IMR-90 (cell line): ENCODE measurements around the gene NUP50. TPM values are rescaled to one million over a fixed set of nuclear protein-coding genes. Genes with fewer than 3 reads are reported as not detected.

ENCODE experiments used
- ATAC-seq: fragments of 200-7000 bp; cut with Tn5 transposase; 2 replicates; pipeline ENCODE4 v1.9.1; 2020; ENCODE audit warnings: low read depth, mild to moderate bottlenecking, moderate library complexity
- BruUV-seq: library from RNA; stranded (reverse); fragments of 400-500 nt; replicated peaks from 2 replicates; lab custom pipeline; 2021; lab: Mats Ljungman, UMichigan
- CTCF ChIA-PET: fragments of 300-600 bp; formaldehyde crosslinking; extraction: SDS; loops from one replicate; lab custom pipeline; 2021; ENCODE audit warnings: antibody characterized with exemption; lab: Yijun Ruan, JAX
- POLR2A ChIA-PET: fragments of 300-600 bp; sonication (Branson Sonifier 250); formaldehyde crosslinking; loops from one replicate; lab custom pipeline; 2022; ENCODE audit warnings: antibody characterized with exemption; ENCODE audit not compliant: unreplicated experiment; lab: Charles Lee
- DNase-seq: peaks from one replicate; pipeline ENCODE4 v3.0.0; 2013
- H2AFZ ChIP-seq: replicated peaks from 2 replicates; pipeline ENCODE3; 2013; ENCODE audit warnings: low read length, mild to moderate bottlenecking; ENCODE audit not compliant: poor library complexity
- H2AK5ac ChIP-seq: 2 replicates; pipeline ENCODE4 v1.6.1; 2013; ENCODE audit warnings: low read depth, low read length, inconsistent platforms
- H2AK9ac ChIP-seq: replicated peaks from 2 replicates; pipeline ENCODE3; 2013; ENCODE audit warnings: mild to moderate bottlenecking, low read depth, low read length, moderate library complexity; ENCODE audit not compliant: poor library complexity
- H2BK120ac ChIP-seq: 2 replicates; pipeline ENCODE4 v1.6.1; 2013; ENCODE audit warnings: low read depth, low read length, inconsistent platforms
- H2BK15ac ChIP-seq: 3 replicates; pipeline ENCODE4 v1.6.1; 2013; ENCODE audit warnings: low read depth, low read length, inconsistent platforms
- H2BK20ac ChIP-seq: 2 replicates; pipeline ENCODE4 v1.6.1; 2013; ENCODE audit warnings: low read depth, mild to moderate bottlenecking, inconsistent platforms, low read length, moderate library complexity
- H2BK5ac ChIP-seq: 2 replicates; pipeline ENCODE4 v1.6.1; 2013; ENCODE audit warnings: mild to moderate bottlenecking, low read depth, low read length, inconsistent platforms; ENCODE audit not compliant: poor library complexity, severe bottlenecking
- H3K14ac ChIP-seq: replicated peaks from 2 replicates; pipeline ENCODE4 v1.6.1; 2013; ENCODE audit warnings: low read depth, low read length, inconsistent platforms
- H3K18ac ChIP-seq: 2 replicates; pipeline ENCODE4 v1.6.1; 2013; ENCODE audit warnings: low read depth, low read length, control low read depth
- H3K23ac ChIP-seq: 2 replicates; pipeline ENCODE4 v1.6.1; 2013; ENCODE audit warnings: low read depth, low read length, inconsistent platforms
- H3K27ac ChIP-seq: 2 replicates; pipeline ENCODE4 v1.5.1; 2013; ENCODE audit warnings: mild to moderate bottlenecking, control low read depth, low read length; ENCODE audit not compliant: insufficient read depth
- H3K27me3 ChIP-seq: 2 replicates; pipeline ENCODE4 v1.6.1; 2013; ENCODE audit warnings: low read length; ENCODE audit not compliant: control insufficient read depth, insufficient read depth
- H3K36me3 ChIP-seq: 2 replicates; pipeline ENCODE4 v1.6.1; 2013; ENCODE audit warnings: low read length, mixed read lengths; ENCODE audit not compliant: control insufficient read depth, insufficient read depth
- H3K4ac ChIP-seq: 2 replicates; pipeline ENCODE4 v1.6.1; 2013; ENCODE audit warnings: low read depth, low read length, inconsistent platforms
- H3K4me1 ChIP-seq: 2 replicates; pipeline ENCODE4 v1.6.1; 2013; ENCODE audit warnings: low read length, mixed read lengths; ENCODE audit not compliant: control insufficient read depth, insufficient read depth
- H3K4me2 ChIP-seq: 2 replicates; pipeline ENCODE4 v1.6.1; 2013; ENCODE audit warnings: low read depth, mild to moderate bottlenecking, control low read depth, low read length, moderate library complexity
- H3K4me3 ChIP-seq: 2 replicates; pipeline ENCODE4 v1.5.1; 2013; ENCODE audit warnings: low read depth, mild to moderate bottlenecking, control low read depth, low read length, moderate library complexity; ENCODE audit not compliant: insufficient read depth
- H3K56ac ChIP-seq: 2 replicates; pipeline ENCODE4 v1.6.1; 2013; ENCODE audit warnings: low read length, inconsistent platforms; ENCODE audit not compliant: insufficient read depth; ENCODE audit errors: extremely low read depth
- H3K79me1 ChIP-seq, 2 experiments: 2 replicates each; pipeline ENCODE4 v1.6.1; 2013; ENCODE audit warnings: low read length in 2 of 2, inconsistent platforms in 1 of 2, low read depth in 1 of 2
- H3K9ac ChIP-seq: 2 replicates; pipeline ENCODE4 v1.6.1; 2013; ENCODE audit warnings: low read depth, low read length, control low read depth
- H3K9me1 ChIP-seq: 2 replicates; pipeline ENCODE4 v1.6.1; 2013; ENCODE audit warnings: low read length, inconsistent platforms; ENCODE audit not compliant: insufficient read depth
- H3K9me3 ChIP-seq: 2 replicates; pipeline ENCODE4 v1.6.1; 2013; ENCODE audit warnings: low read length; ENCODE audit not compliant: control insufficient read depth, insufficient read depth
- H4K20me1 ChIP-seq: 2 replicates; pipeline ENCODE4 v1.6.1; 2013; ENCODE audit warnings: low read length, inconsistent platforms; ENCODE audit not compliant: insufficient read depth
- H4K5ac ChIP-seq: 2 replicates; pipeline ENCODE4 v1.6.1; 2013; ENCODE audit warnings: mild to moderate bottlenecking, low read depth, low read length, control low read depth
- H4K8ac ChIP-seq, 2 experiments: 2 replicates each; pipeline ENCODE4 v1.6.1; 2013; ENCODE audit warnings: low read depth in 2 of 2, low read length in 2 of 2, control low read depth in 1 of 2, inconsistent platforms in 1 of 2
- H4K91ac ChIP-seq: 2 replicates; pipeline ENCODE4 v1.6.1; 2013; ENCODE audit warnings: low read depth, low read length, inconsistent platforms; ENCODE audit not compliant: insufficient read depth
- CHD1 ChIP-seq: IDR thresholded peaks from 2 replicates; pipeline ENCODE4 v1.6.1; 2012; ENCODE audit warnings: low read depth, low read length, improper control_type of control experiment
- CTCF ChIP-seq: conservative IDR thresholded peaks from 2 replicates; pipeline ENCODE4 v1.5.1; 2012; ENCODE audit warnings: mild to moderate bottlenecking, low read depth, low read length, improper control_type of control experiment
- FOS ChIP-seq: fragments of 150-350 bp; IDR thresholded peaks from 2 replicates; pipeline ENCODE4 v1.6.1; 2016; ENCODE audit warnings: low read depth, low read length
- MXI1 ChIP-seq: IDR thresholded peaks from 2 replicates; pipeline ENCODE4 v1.6.1; 2012; ENCODE audit warnings: low read depth, mild to moderate bottlenecking, low read length, moderate library complexity, borderline replicate concordance
- NFE2L2 ChIP-seq: fragments of 150-350 bp; IDR thresholded peaks from 2 replicates; pipeline ENCODE4 v1.6.1; 2016; ENCODE audit warnings: low read depth, mild to moderate bottlenecking, low read length
- POLR2A ChIP-seq: IDR thresholded peaks from 2 replicates; pipeline ENCODE4 v1.6.1; 2012; ENCODE audit warnings: mild to moderate bottlenecking, low read depth, low read length
- WGBS, 2 experiments: methylation state at CpG; one replicate each; pipeline versions ENCODE4 v1.1.5 to v1.1.7; 2013; ENCODE audit warnings: missing lambda C conversion rate in 2 of 2; ENCODE audit not compliant: insufficient read length in 1 of 2; ENCODE audit errors: extremely low coverage in 2 of 2; 5-methylcytosine and 5-hydroxymethylcytosine counted together
- dilution Hi-C: fragments of 300-500 bp; cut with HindIII; formaldehyde crosslinking; loops from one replicate; pipeline ENCODE4 v1.14.3; 2018; ENCODE audit warnings: low sequenced_read_pairs; ENCODE audit not compliant: unreplicated experiment
- in situ Hi-C: fragments of 300-500 bp; cut with MboI; formaldehyde crosslinking; loops from 3 replicates; pipeline ENCODE4 v1.14.3; 2019; ENCODE audit warnings: low sequenced_read_pairs, inconsistent platforms, mixed read lengths
- intact Hi-C: fragments of 100-400 bp; cut with micrococcal nuclease; formaldehyde crosslinking; loops from 2 replicates; pipeline ENCODE4 v1.10.0; 2022
- polyA plus RNA-seq, 3 experiments: library from polyadenylated mRNA; depleted of rRNA; stranded (reverse); fragments of >200 nt; gene quantifications; 2 replicates each; pipeline ENCODE4 v1.2.3, GENCODE V29; 2012; ENCODE audit warnings: low replicate concordance in 1 of 3
- total RNA-seq: library from RNA; depleted of rRNA; stranded (reverse); fragments of >200 nt; gene quantifications from 2 replicates; pipeline ENCODE4 v1.2.3, GENCODE V29; 2012

The NUP50 gene
- total and polyA plus RNA-seq, 2 of the 4 experiments (the other 2 are of a cell fraction) = 12.8 to 65.4 TPM

GRCh38 chr22:45207981-45208664 lies 44.4 kb downstream of the NUP50 start:
- peaks cover 38% of the 10 kb centered on the region for H3K4me1 ChIP-seq

More at GRCh38 chr22:45207981-45208664, 44.4 kb downstream of the NUP50 start:
- Histone ChIP-seq H2AK9ac (peak overlapping the region; percentile 47), H3K27me3 (no peaks in the 10 kb centered on the region), H3K4ac (peak overlapping the region; percentile 65), H2BK120ac (peak overlapping the region; percentile 41), H2BK15ac (peak overlapping the region; percentile 22; the same call in 2 of the 3 replicates), H3K79me1 (peaks cover 14 to 50% of the 10 kb centered on the region in 2 experiments; a peak in 3 of 4 replicates), H2AFZ (peak overlapping the region; percentile 26), H2BK20ac (peak overlapping the region; percentile 41; the same call in 1 of the 2 replicates), H3K18ac (peak overlapping the region; percentile 22; the same call in 1 of the 2 replicates), H3K23ac (peak overlapping the region; percentile 21; the same call in 1 of the 2 replicates), H3K9ac (no peak overlapping the region), H3K36me3 (peaks cover 22% of the 10 kb centered on the region), H3K4me2 (no peak overlapping the region), H3K4me3 (no peak overlapping the region), H4K20me1 (peaks cover 26% of the 10 kb centered on the region), H2BK5ac (peak overlapping the region; percentile 12), H3K9me3 (no peaks in the 10 kb centered on the region), H3K9me1 (peaks cover 30% of the 10 kb centered on the region), H4K91ac (peak overlapping the region; percentile 59), H4K8ac (peak overlapping the region in 1 of 2 experiments; percentile 6; a peak in 1 of 4 replicates), H4K5ac (no peak overlapping the region), H3K56ac (no peak overlapping the region), H2AK5ac (peak overlapping the region; percentile 88), H3K14ac (peak overlapping the region; percentile 41), H3K27ac (no peak overlapping the region)
- dilution Hi-C loops = no loop called here
- in situ Hi-C loops = no loop called here
- no peak for ATAC-seq
- TF ChIP-seq MXI1 (peak; percentile 20; the same call in 1 of the 2 replicates), FOS (peak; percentile 66; the same call in 1 of the 2 replicates), NFE2L2 (peak; percentile 60), CTCF (no peak), POLR2A (peak; percentile 25; the same call in 1 of the 2 replicates), CHD1 (no peak)
- BruUV-seq = no TSS peak
- WGBS, 2 experiments = 100% methylated on average over 7 of the region's 24 CpGs; no CpG with 5 or more reads in 1 of the 2 experiments
- POLR2A ChIA-PET = no interaction called here
- intact Hi-C loops = no loop called here
- CTCF ChIA-PET = no interaction called here
- peak; percentile 95 for DNase-seq
